Right lobe of liver (tissue), 6 donors: ENCODE measurements around the gene LYRM9. TPM values are rescaled to one million over a fixed set of nuclear protein-coding genes. Genes with fewer than 3 reads are reported as not detected.
"Not testable (repeated sequence)": the region's sequence is repeated elsewhere in the genome, so short reads cannot be mapped to it uniquely, and the experiment has no call there.

ENCODE experiments used
- ATAC-seq, 4 donors: fragments of 200-7000 bp; cut with Tn5 transposase; one replicate each; pipeline ENCODE4 v1.9.1; 2020; ENCODE audit warnings: mild to moderate bottlenecking in 4 of 4, moderate library complexity in 4 of 4
- DNase-seq, 3 donors: peaks; one replicate each; pipeline ENCODE4 v3.0.0-alpha.2; 2020
- H3K27ac ChIP-seq, 3 donors: fragments of 200-600 bp; one replicate each; pipeline ENCODE4 v1.8.0; 2022
- H3K27me3 ChIP-seq, 2 donors: fragments of 200-600 bp; one replicate each; pipeline ENCODE4 v1.8.0; 2022
- H3K36me3 ChIP-seq, 4 donors: fragments of 200-600 bp; sonication (generic) in 1 of 4; one replicate each; pipeline versions ENCODE4 v1.5.1 to v1.8.0; 2017 to 2022; ENCODE audit warnings: control low read depth in 1 of 4
- H3K4me1 ChIP-seq, 4 donors: fragments of 200-600 bp; sonication (generic) in 1 of 4; one replicate each; pipeline versions ENCODE4 v1.5.1 to v1.8.0; 2017 to 2022; ENCODE audit warnings: control low read depth in 1 of 4
- H3K4me3 ChIP-seq, 3 donors: fragments of 200-600 bp; one replicate each; pipeline ENCODE4 v1.8.0; 2022
- H3K9me3 ChIP-seq, 4 donors: fragments of 200-600 bp; sonication (generic) in 1 of 4; one replicate each; pipeline versions ENCODE4 v1.5.1 to v1.8.0; 2017 to 2022; ENCODE audit warnings: control low read depth in 1 of 4
- POLR2A ChIP-seq: fragments of 450-650 bp; IDR thresholded peaks from one replicate; pipeline ENCODE4 v1.6.1; 2017; ENCODE audit warnings: antibody characterized with exemption, mild to moderate bottlenecking
- WGBS: methylation state at CpG from one replicate; pipeline ENCODE4 v1.1.6; 2018; ENCODE audit warnings: low coverage, low lambda C conversion rate; ENCODE audit not compliant: insufficient coverage; ENCODE audit errors: missing lambda C conversion rate; 5-methylcytosine and 5-hydroxymethylcytosine counted together
- intact Hi-C, 2 donors: fragments of 100-400 bp; cut with DNase I; formaldehyde crosslinking; loops; one replicate each; pipeline versions ENCODE4 v1.11.2 to v1.14.1; 2022
- total RNA-seq, 6 experiments: library from RNA; depleted of rRNA in 2 of 6; stranded (reverse); fragments of >200 nt in 2 of 6; fragmentation: NEBNext Ultra II Directional in 3 of 6; extraction: Animal tissue kit (Norgen Biotek cat#: 25700) in 3 of 6; gene quantifications; one replicate each; pipeline versions ENCODE4 v1.1.0 to v1.2.4, GENCODE V29; 2016 to 2023
- TF ChIP-seq, protein P1 (sequence below), 4 donors: fragments of 200-600 bp in 3 of 4; fragments of 450-650 bp in 1 of 4; IDR thresholded peaks; one replicate each; pipeline versions ENCODE4 v1.5.1 to v1.8.0; 2016 to 2022; ENCODE audit warnings: antibody characterized with exemption in 4 of 4, mild to moderate bottlenecking in 2 of 4
- donor health status: DM: no; HTN: yes; CAD: no.
- donor health status: DM: no; HTN: no; CAD: no.
- donor health status: DM: no; HTN: no; CAD: no.
- donor health status: DM: no; HTN: yes; CAD: no.
- donor health status: DM: no; HTN: yes; CAD: no.

Gene LYRM9
- total RNA-seq, 6 experiments from 2014 or later: 4.1 to 7.2 (median 5.5) TPM

- Histone ChIP-seq H3K9me3 (no peaks in the 10 kb centered on the region), H3K4me3 (no peak overlapping the region), H3K27ac (no peak overlapping the region), H3K4me1 (no peaks in the 10 kb centered on the region), H3K36me3 (no peaks in the 10 kb centered on the region), H3K27me3 (no peaks in the 10 kb centered on the region)
- DNase-seq: no peak
- intact Hi-C loops: no loop called here
- TF ChIP-seq POLR2A: no peak
- TF ChIP-seq, protein P1, sequence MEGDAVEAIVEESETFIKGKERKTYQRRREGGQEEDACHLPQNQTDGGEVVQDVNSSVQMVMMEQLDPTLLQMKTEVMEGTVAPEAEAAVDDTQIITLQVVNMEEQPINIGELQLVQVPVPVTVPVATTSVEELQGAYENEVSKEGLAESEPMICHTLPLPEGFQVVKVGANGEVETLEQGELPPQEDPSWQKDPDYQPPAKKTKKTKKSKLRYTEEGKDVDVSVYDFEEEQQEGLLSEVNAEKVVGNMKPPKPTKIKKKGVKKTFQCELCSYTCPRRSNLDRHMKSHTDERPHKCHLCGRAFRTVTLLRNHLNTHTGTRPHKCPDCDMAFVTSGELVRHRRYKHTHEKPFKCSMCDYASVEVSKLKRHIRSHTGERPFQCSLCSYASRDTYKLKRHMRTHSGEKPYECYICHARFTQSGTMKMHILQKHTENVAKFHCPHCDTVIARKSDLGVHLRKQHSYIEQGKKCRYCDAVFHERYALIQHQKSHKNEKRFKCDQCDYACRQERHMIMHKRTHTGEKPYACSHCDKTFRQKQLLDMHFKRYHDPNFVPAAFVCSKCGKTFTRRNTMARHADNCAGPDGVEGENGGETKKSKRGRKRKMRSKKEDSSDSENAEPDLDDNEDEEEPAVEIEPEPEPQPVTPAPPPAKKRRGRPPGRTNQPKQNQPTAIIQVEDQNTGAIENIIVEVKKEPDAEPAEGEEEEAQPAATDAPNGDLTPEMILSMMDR (IDR thresholded peaks at IDR 0.05): no peak
- ATAC-seq: no peak
- WGBS: 52% methylated on average over 3 of the region's 3 CpGs
Measured at GRCh38 chr17:27853091-27853490, 40.1 kb downstream of the LYRM9 start.

- intact Hi-C loops: no loop called here
- Histone ChIP-seq H3K36me3 (no peaks in the 10 kb centered on the region), H3K4me1 (peaks cover 0 to 16% (median 0%) of the 10 kb centered on the region in 4 donors), H3K27ac (no peak overlapping the region), H3K4me3 (no peak overlapping the region), H3K27me3 (no peaks in the 10 kb centered on the region), H3K9me3 (no peaks in the 10 kb centered on the region)
- DNase-seq (no peak), ATAC-seq (no peak)
- TF ChIP-seq POLR2A: no peak
- TF ChIP-seq, protein P1 (IDR thresholded peaks at IDR 0.05): no peak
- 71% methylated on average over 8 of the region's 9 CpGs for WGBS
Measured at GRCh38 chr17:27849474-27850185, 43.5 kb downstream of the LYRM9 start.

- Histone ChIP-seq H3K27ac (no peak overlapping the region), H3K36me3 (no peaks in the 10 kb centered on the region), H3K27me3 (no peaks in the 10 kb centered on the region), H3K4me3 (no peak overlapping the region), H3K9me3 (no peaks in the 10 kb centered on the region), H3K4me1 (peaks cover 0 to 16% (median 0%) of the 10 kb centered on the region in 4 donors)
- intact Hi-C loops: no loop called here
- no peak for DNase-seq
- TF ChIP-seq, protein P1 (IDR thresholded peaks at IDR 0.05): no peak
- TF ChIP-seq POLR2A: no peak
- WGBS: 88% methylated on average over 3 of the region's 3 CpGs
- ATAC-seq: no peak
Measured at GRCh38 chr17:27848931-27849330, 44.2 kb downstream of the LYRM9 start.

DNA sequence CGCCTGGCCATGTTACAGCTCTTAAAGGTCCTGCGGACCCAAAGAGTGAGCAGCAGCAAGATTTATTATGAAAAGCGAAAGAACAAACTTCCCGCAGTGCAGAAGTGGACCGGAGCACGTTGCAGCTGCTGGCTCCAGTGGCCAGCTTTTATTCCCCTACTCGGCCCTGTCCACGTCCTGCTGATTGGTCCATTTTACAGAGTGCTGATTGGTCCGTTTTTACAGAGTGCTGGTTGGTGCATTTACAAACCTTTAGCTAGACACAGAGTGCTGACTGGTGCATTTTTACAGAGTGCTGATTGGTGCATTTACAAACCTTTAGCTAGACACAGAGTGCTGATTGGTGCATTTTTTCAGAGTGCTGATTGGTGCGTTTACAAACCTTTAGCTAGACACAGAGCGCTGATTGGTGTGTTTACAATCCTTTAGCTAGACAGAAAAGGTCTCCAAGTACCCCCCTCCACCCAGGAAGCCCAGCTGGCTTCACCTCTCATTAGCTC lies 46.3 kb downstream of the LYRM9 start:
- H3K27ac ChIP-seq, H3K9me3 ChIP-seq, DNase-seq, ATAC-seq, intact Hi-C loops, H3K27me3 ChIP-seq, H3K36me3 ChIP-seq, H3K4me3 ChIP-seq: not testable (repeated sequence)
- H3K4me1 ChIP-seq: peaks cover 0 to 16% (median 0%) of the 10 kb centered on the region in 4 donors
- WGBS: 98% methylated on average over 7 of the region's 11 CpGs

GRCh38 chr17:27846042-27846655 lies 47.0 kb downstream of the LYRM9 start:
- intact Hi-C loops: no loop called here
- Histone ChIP-seq H3K27ac (peak overlapping the region in 1 of 3 donors; percentile 46), H3K4me3 (no peak overlapping the region), H3K36me3 (no peaks in the 10 kb centered on the region), H3K4me1 (peaks cover 0 to 20% (median 0%) of the 10 kb centered on the region in 4 donors), H3K9me3 (no peaks in the 10 kb centered on the region), H3K27me3 (no peaks in the 10 kb centered on the region)
- ATAC-seq (no peak), DNase-seq (no peak)
- WGBS: 74% methylated on average over 21 of the region's 23 CpGs
- TF ChIP-seq, protein P1 (IDR thresholded peaks at IDR 0.05): no peak
- no peak for TF ChIP-seq POLR2A
